BJ (cell line): ENCODE measurements around the gene GABRB3. TPM values are rescaled to one million over a fixed set of nuclear protein-coding genes. Genes with fewer than 3 reads are reported as not detected.

Source experiments
- CTCF ChIA-PET: fragments of 350-600 bp; formaldehyde crosslinking; extraction: SDS; loops from one replicate; lab custom pipeline; 2021; ENCODE audit warnings: antibody characterized with exemption, inconsistent platforms; lab: Yijun Ruan, JAX
- POLR2A ChIA-PET: fragments of 300-600 bp; sonication (Branson Sonifier 250); formaldehyde crosslinking; extraction: SDS; loops from one replicate; lab custom pipeline; 2021; ENCODE audit warnings: antibody characterized with exemption; lab: Charles Lee
- DNase-seq: peaks from one replicate; pipeline ENCODE4 v3.0.0-alpha.2; 2011; ENCODE audit warnings: low read depth
- H3K27me3 ChIP-seq: 2 replicates; pipeline ENCODE4 v1.6.0; 2011; ENCODE audit warnings: low read length; ENCODE audit not compliant: control insufficient read depth, insufficient read depth
- H3K36me3 ChIP-seq: 2 replicates; pipeline ENCODE4 v1.5.1; 2011; ENCODE audit warnings: low read length; ENCODE audit not compliant: control insufficient read depth, insufficient read depth
- H3K4me3 ChIP-seq: 2 replicates; pipeline ENCODE4 v1.5.1; 2011; ENCODE audit warnings: low read depth, mild to moderate bottlenecking, control low read depth, low read length
- CTCF ChIP-seq: IDR thresholded peaks from 2 replicates; pipeline ENCODE4 v1.5.1; 2011; ENCODE audit warnings: low read depth, mild to moderate bottlenecking, control low read depth, inconsistent platforms, low read length, moderate library complexity; ENCODE audit not compliant: insufficient read depth
- polyA plus RNA-seq: library from polyadenylated mRNA; depleted of rRNA; stranded (reverse); fragments of >200 nt; gene quantifications from 2 replicates; pipeline ENCODE4 v1.2.3, GENCODE V29; 2011

GABRB3 gene
- polyA plus RNA-seq, 1 experiment = 2.3 TPM

- Histone ChIP-seq H3K36me3 (no peaks in the 10 kb centered on the region), H3K4me3 (no peak overlapping the region), H3K27me3 (no peaks in the 10 kb centered on the region)
- DNase-seq = no peak
- TF ChIP-seq CTCF = no peak
- ChIA-PET CTCF (no interaction called here), POLR2A (no interaction called here)
These were observed 36.2 kb downstream of the GABRB3 start for GRCh38 chr15:26736502-26737248.

DNA sequence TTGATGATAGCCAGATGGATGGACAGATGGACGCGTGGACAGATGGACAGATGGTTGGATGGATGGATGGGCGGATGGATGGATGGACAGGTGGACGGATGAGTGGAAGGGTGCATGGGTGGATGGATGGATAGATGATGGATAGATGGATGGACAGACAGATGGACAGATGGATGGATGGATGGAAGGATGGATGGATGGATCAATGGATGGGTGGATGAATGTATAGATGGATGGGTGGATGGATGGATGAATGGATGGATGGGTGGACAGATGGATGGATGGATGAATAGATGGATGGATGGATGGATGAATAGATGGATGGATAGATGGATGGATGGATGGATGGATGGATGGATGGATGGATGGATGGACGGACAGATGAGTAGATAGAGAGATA, 40.9 kb downstream of the GABRB3 start:
- H3K27me3 ChIP-seq = no peaks in the 10 kb centered on the region
- DNase-seq = no peak
- H3K36me3 ChIP-seq = no peaks in the 10 kb centered on the region
- ChIA-PET CTCF (no interaction called here), POLR2A (no interaction called here)
- no peak for TF ChIP-seq CTCF
- no peak overlapping the region for H3K4me3 ChIP-seq

DNA sequence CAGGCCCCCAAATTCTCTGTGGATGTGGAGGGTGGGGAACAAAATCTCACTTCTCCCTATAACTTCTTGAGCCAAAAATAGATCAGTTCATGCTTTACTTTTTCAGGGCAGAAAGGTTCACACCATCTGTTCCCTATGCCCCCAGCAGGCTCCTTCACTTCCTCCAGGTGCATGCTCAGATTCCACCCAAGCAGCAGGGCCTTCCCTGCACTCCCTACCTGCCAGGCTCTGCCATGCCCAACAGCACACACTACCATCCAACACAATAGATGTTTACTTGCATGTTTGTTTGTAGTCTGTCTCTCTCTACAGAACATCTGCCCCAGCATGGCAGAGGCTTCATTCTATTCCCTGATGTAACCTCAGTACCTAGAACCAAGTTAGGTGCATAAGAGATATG, 43.3 kb downstream of the GABRB3 start:
- CTCF ChIA-PET = no interaction called here
- POLR2A ChIA-PET = no interaction called here
- Histone ChIP-seq H3K36me3 (no peaks in the 10 kb centered on the region), H3K27me3 (no peaks in the 10 kb centered on the region), H3K4me3 (no peak overlapping the region)
- no peak for TF ChIP-seq CTCF
- DNase-seq = no peak

GRCh38 chr15:26729030-26729429, 43.8 kb downstream of the GABRB3 start:
- ChIA-PET CTCF (no interaction called here), POLR2A (no interaction called here)
- Histone ChIP-seq H3K27me3 (no peaks in the 10 kb centered on the region), H3K4me3 (no peak overlapping the region), H3K36me3 (no peaks in the 10 kb centered on the region)
- TF ChIP-seq CTCF = no peak
- DNase-seq = no peak

DNA sequence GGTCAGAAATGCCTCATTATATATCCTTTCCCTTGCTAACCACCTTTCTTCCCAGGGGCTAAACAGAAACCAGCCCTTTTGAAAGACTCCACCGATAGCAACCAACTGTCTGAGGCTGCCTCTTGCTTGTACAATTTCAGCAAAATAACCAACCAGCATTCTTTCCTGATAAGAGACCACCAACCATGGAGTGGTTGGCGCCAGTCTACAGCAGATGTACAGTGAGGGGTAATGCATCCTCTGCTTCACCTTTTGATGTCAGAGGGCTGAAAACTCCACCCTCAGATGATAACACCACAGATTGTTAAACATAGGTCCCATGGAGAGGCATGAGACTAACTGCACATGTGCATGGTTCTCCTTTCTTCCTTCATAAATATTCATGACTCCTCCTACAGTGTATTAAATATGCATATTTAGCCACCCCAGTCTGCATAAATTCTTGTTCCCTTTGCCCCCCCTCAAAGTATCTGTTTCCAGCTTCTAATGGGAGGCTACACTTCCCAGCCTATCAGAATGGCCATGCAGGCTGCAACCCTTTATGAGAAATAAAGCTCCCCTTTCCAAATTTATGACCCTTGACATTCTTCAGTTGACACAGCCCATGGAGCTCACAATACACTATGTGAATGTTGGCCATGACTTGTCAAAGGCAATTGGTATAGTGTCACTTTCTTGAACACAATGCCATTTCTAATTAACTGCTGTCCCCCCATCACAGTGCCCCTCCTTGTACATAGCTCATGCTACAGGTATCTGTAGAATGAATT, 48.3 kb downstream of the GABRB3 start:
- DNase-seq = no peak
- POLR2A ChIA-PET = interaction anchor here (0.6 kb wide), 1 partner anchor 46 kb away, joined by 3 read pairs; no protein-coding TSS in a partner anchor
- CTCF ChIA-PET = no interaction called here
- no peak overlapping the region for H3K4me3 ChIP-seq
- H3K36me3 ChIP-seq = no peaks in the 10 kb centered on the region
- no peak for TF ChIP-seq CTCF
- no peaks in the 10 kb centered on the region for H3K27me3 ChIP-seq
